ENCODE data around the gene BLOC1S1.

GRCh38 chr12:55703288-55703687 lies 12.6 kb upstream of the BLOC1S1 start:
- TF ChIP-seq CTCF (IDR thresholded peaks at IDR 0.05) (no peak), POLR2A (IDR thresholded peaks at IDR 0.05) (no peak)
